IMR-90 (cell line): ENCODE data around the gene IP6K3. TPM values are rescaled to one million over a fixed set of nuclear protein-coding genes. Genes with fewer than 3 reads are reported as not detected.

Experiments used
- ATAC-seq: fragments of 200-7000 bp; cut with Tn5 transposase; 2 replicates; pipeline ENCODE4 v1.9.1; 2020; ENCODE audit warnings: low read depth, mild to moderate bottlenecking, moderate library complexity
- BruUV-seq: library from RNA; stranded (reverse); fragments of 400-500 nt; replicated peaks from 2 replicates; lab custom pipeline; 2021; lab: Mats Ljungman, UMichigan
- CTCF ChIA-PET: fragments of 300-600 bp; formaldehyde crosslinking; extraction: SDS; loops from one replicate; lab custom pipeline; 2021; ENCODE audit warnings: antibody characterized with exemption; lab: Yijun Ruan, JAX
- POLR2A ChIA-PET: fragments of 300-600 bp; sonication (Branson Sonifier 250); formaldehyde crosslinking; loops from one replicate; lab custom pipeline; 2022; ENCODE audit warnings: antibody characterized with exemption; ENCODE audit not compliant: unreplicated experiment; lab: Charles Lee
- DNase-seq: peaks from one replicate; pipeline ENCODE4 v3.0.0; 2013
- H2AFZ ChIP-seq: replicated peaks from 2 replicates; pipeline ENCODE3; 2013; ENCODE audit warnings: low read length, mild to moderate bottlenecking; ENCODE audit not compliant: poor library complexity
- H2AK5ac ChIP-seq: 2 replicates; pipeline ENCODE4 v1.6.1; 2013; ENCODE audit warnings: low read depth, low read length, inconsistent platforms
- H2AK9ac ChIP-seq: replicated peaks from 2 replicates; pipeline ENCODE3; 2013; ENCODE audit warnings: mild to moderate bottlenecking, low read depth, low read length, moderate library complexity; ENCODE audit not compliant: poor library complexity
- H2BK120ac ChIP-seq: 2 replicates; pipeline ENCODE4 v1.6.1; 2013; ENCODE audit warnings: low read depth, low read length, inconsistent platforms
- H2BK15ac ChIP-seq: 3 replicates; pipeline ENCODE4 v1.6.1; 2013; ENCODE audit warnings: low read depth, low read length, inconsistent platforms
- H2BK20ac ChIP-seq: 2 replicates; pipeline ENCODE4 v1.6.1; 2013; ENCODE audit warnings: low read depth, mild to moderate bottlenecking, inconsistent platforms, low read length, moderate library complexity
- H2BK5ac ChIP-seq: 2 replicates; pipeline ENCODE4 v1.6.1; 2013; ENCODE audit warnings: mild to moderate bottlenecking, low read depth, low read length, inconsistent platforms; ENCODE audit not compliant: poor library complexity, severe bottlenecking
- H3K14ac ChIP-seq: replicated peaks from 2 replicates; pipeline ENCODE4 v1.6.1; 2013; ENCODE audit warnings: low read depth, low read length, inconsistent platforms
- H3K18ac ChIP-seq: 2 replicates; pipeline ENCODE4 v1.6.1; 2013; ENCODE audit warnings: low read depth, low read length, control low read depth
- H3K23ac ChIP-seq: 2 replicates; pipeline ENCODE4 v1.6.1; 2013; ENCODE audit warnings: low read depth, low read length, inconsistent platforms
- H3K27ac ChIP-seq: 2 replicates; pipeline ENCODE4 v1.5.1; 2013; ENCODE audit warnings: mild to moderate bottlenecking, control low read depth, low read length; ENCODE audit not compliant: insufficient read depth
- H3K27me3 ChIP-seq: 2 replicates; pipeline ENCODE4 v1.6.1; 2013; ENCODE audit warnings: low read length; ENCODE audit not compliant: control insufficient read depth, insufficient read depth
- H3K36me3 ChIP-seq: 2 replicates; pipeline ENCODE4 v1.6.1; 2013; ENCODE audit warnings: low read length, mixed read lengths; ENCODE audit not compliant: control insufficient read depth, insufficient read depth
- H3K4ac ChIP-seq: 2 replicates; pipeline ENCODE4 v1.6.1; 2013; ENCODE audit warnings: low read depth, low read length, inconsistent platforms
- H3K4me1 ChIP-seq: 2 replicates; pipeline ENCODE4 v1.6.1; 2013; ENCODE audit warnings: low read length, mixed read lengths; ENCODE audit not compliant: control insufficient read depth, insufficient read depth
- H3K4me2 ChIP-seq: 2 replicates; pipeline ENCODE4 v1.6.1; 2013; ENCODE audit warnings: low read depth, mild to moderate bottlenecking, control low read depth, low read length, moderate library complexity
- H3K4me3 ChIP-seq: 2 replicates; pipeline ENCODE4 v1.5.1; 2013; ENCODE audit warnings: low read depth, mild to moderate bottlenecking, control low read depth, low read length, moderate library complexity; ENCODE audit not compliant: insufficient read depth
- H3K56ac ChIP-seq: 2 replicates; pipeline ENCODE4 v1.6.1; 2013; ENCODE audit warnings: low read length, inconsistent platforms; ENCODE audit not compliant: insufficient read depth; ENCODE audit errors: extremely low read depth
- H3K79me1 ChIP-seq, 2 experiments: 2 replicates each; pipeline ENCODE4 v1.6.1; 2013; ENCODE audit warnings: low read length in 2 of 2, inconsistent platforms in 1 of 2, low read depth in 1 of 2
- H3K9ac ChIP-seq: 2 replicates; pipeline ENCODE4 v1.6.1; 2013; ENCODE audit warnings: low read depth, low read length, control low read depth
- H3K9me1 ChIP-seq: 2 replicates; pipeline ENCODE4 v1.6.1; 2013; ENCODE audit warnings: low read length, inconsistent platforms; ENCODE audit not compliant: insufficient read depth
- H3K9me3 ChIP-seq: 2 replicates; pipeline ENCODE4 v1.6.1; 2013; ENCODE audit warnings: low read length; ENCODE audit not compliant: control insufficient read depth, insufficient read depth
- H4K20me1 ChIP-seq: 2 replicates; pipeline ENCODE4 v1.6.1; 2013; ENCODE audit warnings: low read length, inconsistent platforms; ENCODE audit not compliant: insufficient read depth
- H4K5ac ChIP-seq: 2 replicates; pipeline ENCODE4 v1.6.1; 2013; ENCODE audit warnings: mild to moderate bottlenecking, low read depth, low read length, control low read depth
- H4K8ac ChIP-seq, 2 experiments: 2 replicates each; pipeline ENCODE4 v1.6.1; 2013; ENCODE audit warnings: low read depth in 2 of 2, low read length in 2 of 2, control low read depth in 1 of 2, inconsistent platforms in 1 of 2
- H4K91ac ChIP-seq: 2 replicates; pipeline ENCODE4 v1.6.1; 2013; ENCODE audit warnings: low read depth, low read length, inconsistent platforms; ENCODE audit not compliant: insufficient read depth
- CTCF ChIP-seq: conservative IDR thresholded peaks from 2 replicates; pipeline ENCODE4 v1.5.1; 2012; ENCODE audit warnings: mild to moderate bottlenecking, low read depth, low read length, improper control_type of control experiment
- MAZ ChIP-seq: IDR thresholded peaks from 2 replicates; pipeline ENCODE4 v1.6.1; 2012; ENCODE audit warnings: low read depth, mild to moderate bottlenecking, low read length, improper control_type of control experiment, moderate library complexity, borderline replicate concordance
- NFE2L2 ChIP-seq: fragments of 150-350 bp; IDR thresholded peaks from 2 replicates; pipeline ENCODE4 v1.6.1; 2016; ENCODE audit warnings: low read depth, mild to moderate bottlenecking, low read length
- POLR2A ChIP-seq: IDR thresholded peaks from 2 replicates; pipeline ENCODE4 v1.6.1; 2012; ENCODE audit warnings: mild to moderate bottlenecking, low read depth, low read length
- SMC3 ChIP-seq: fragments of 150-350 bp; IDR thresholded peaks from 2 replicates; pipeline ENCODE4 v1.6.1; 2016; ENCODE audit warnings: low read depth, mild to moderate bottlenecking, antibody characterized with exemption, low read length, moderate library complexity
- WGBS, 2 experiments: methylation state at CpG; one replicate each; pipeline versions ENCODE4 v1.1.5 to v1.1.7; 2013; ENCODE audit warnings: missing lambda C conversion rate in 2 of 2; ENCODE audit not compliant: insufficient read length in 1 of 2; ENCODE audit errors: extremely low coverage in 2 of 2; 5-methylcytosine and 5-hydroxymethylcytosine counted together
- dilution Hi-C: fragments of 300-500 bp; cut with HindIII; formaldehyde crosslinking; loops from one replicate; pipeline ENCODE4 v1.14.3; 2018; ENCODE audit warnings: low sequenced_read_pairs; ENCODE audit not compliant: unreplicated experiment
- in situ Hi-C: fragments of 300-500 bp; cut with MboI; formaldehyde crosslinking; loops from 3 replicates; pipeline ENCODE4 v1.14.3; 2019; ENCODE audit warnings: low sequenced_read_pairs, inconsistent platforms, mixed read lengths
- intact Hi-C: fragments of 100-400 bp; cut with micrococcal nuclease; formaldehyde crosslinking; loops from 2 replicates; pipeline ENCODE4 v1.10.0; 2022
- polyA plus RNA-seq, 3 experiments: library from polyadenylated mRNA; depleted of rRNA; stranded (reverse); fragments of >200 nt; gene quantifications; 2 replicates each; pipeline ENCODE4 v1.2.3, GENCODE V29; 2012; ENCODE audit warnings: low replicate concordance in 1 of 3
- total RNA-seq: library from RNA; depleted of rRNA; stranded (reverse); fragments of >200 nt; gene quantifications from 2 replicates; pipeline ENCODE4 v1.2.3, GENCODE V29; 2012

Gene IP6K3
- total and polyA plus RNA-seq, 2 of the 4 experiments (the other 2 are of a cell fraction) = 0.18 to 0.51 TPM

GRCh38 chr6:33746036-33746600 lies 587 bp downstream of the IP6K3 start:
- no peaks in the 10 kb centered on the region; a peak in 1 of 4 replicates for H3K79me1 ChIP-seq
- in situ Hi-C loops = no loop called here
- peak overlapping the region; percentile 30 for H3K27ac ChIP-seq
- peak; percentile 74 for ATAC-seq
- peak overlapping the region; percentile 65 for H2BK5ac ChIP-seq
- intact Hi-C loops = no loop called here
- peak overlapping the region; percentile 92 for H3K4ac ChIP-seq
- peak; percentile 61 for DNase-seq
- H2AFZ ChIP-seq = peak overlapping the region; percentile 86
- BruUV-seq = no TSS peak
- H3K9me3 ChIP-seq = no peaks in the 10 kb centered on the region
- TF ChIP-seq NFE2L2 (peak; percentile 21; the same call in 1 of the 2 replicates), MAZ (peak; percentile 88; the same call in 1 of the 2 replicates), SMC3 (no peak), POLR2A (no peak), CTCF (0 out of 2 replicates have a peak, but pooled peaks have one; percentile 16)
- peak overlapping the region; percentile 96 for H2BK120ac ChIP-seq
- peak overlapping the region; percentile 76 for H3K18ac ChIP-seq
- H3K9me1 ChIP-seq = peaks cover 10% of the 10 kb centered on the region
- H2AK9ac ChIP-seq = peak overlapping the region; percentile 92
- H3K9ac ChIP-seq = no peak overlapping the region; the same call in none of the 2 replicates
- peak overlapping the region; percentile 95; the same call in 2 of the 3 replicates for H2BK15ac ChIP-seq
- H2AK5ac ChIP-seq = peak overlapping the region; percentile 88
- H3K14ac ChIP-seq = peak overlapping the region; percentile 94
- peak overlapping the region; percentile 91 for H4K91ac ChIP-seq
- peak overlapping the region; percentile 87 for H2BK20ac ChIP-seq
- H3K4me1 ChIP-seq = peaks cover 29% of the 10 kb centered on the region
- peak overlapping the region; percentile 77 to 96; a peak in 3 of 4 replicates for H4K8ac ChIP-seq
- ChIA-PET CTCF (interaction anchor here (0.7 to 5.0 kb wide), 5 partner anchors 15 to 409 kb away, joined by 3 to 29 read pairs (median 10); no protein-coding TSS in a partner anchor), POLR2A (no interaction called here)
- dilution Hi-C loops = no loop called here
- peak overlapping the region; percentile 50 for H3K4me2 ChIP-seq
- 14% methylated on average over 5 of the region's 14 CpGs; no CpG with 5 or more reads in 1 of the 2 experiments for WGBS, 2 experiments
- peaks cover 3% of the 10 kb centered on the region; the same call in 1 of the 2 replicates for H4K20me1 ChIP-seq
- no peak overlapping the region for H3K4me3 ChIP-seq
- peaks cover 6% of the 10 kb centered on the region; the same call in 1 of the 2 replicates for H3K27me3 ChIP-seq
- H3K23ac ChIP-seq = peak overlapping the region; percentile 74
- H3K56ac ChIP-seq = no peak overlapping the region
- no peaks in the 10 kb centered on the region for H3K36me3 ChIP-seq
- H4K5ac ChIP-seq = peak overlapping the region; percentile 46
